Erythroblast (primary cell): ENCODE data around the gene MYOCD.

Experiments used
- GATA1 ChIP-seq: IDR thresholded peaks from 2 replicates; pipeline ENCODE4 v1.6.1; 2011; ENCODE audit warnings: low read depth, mild to moderate bottlenecking, control low read depth, low read length, moderate library complexity
- POLR2A ChIP-seq: IDR thresholded peaks from 2 replicates; pipeline ENCODE4 v1.6.1; 2011; ENCODE audit warnings: mild to moderate bottlenecking, low read length

DNA sequence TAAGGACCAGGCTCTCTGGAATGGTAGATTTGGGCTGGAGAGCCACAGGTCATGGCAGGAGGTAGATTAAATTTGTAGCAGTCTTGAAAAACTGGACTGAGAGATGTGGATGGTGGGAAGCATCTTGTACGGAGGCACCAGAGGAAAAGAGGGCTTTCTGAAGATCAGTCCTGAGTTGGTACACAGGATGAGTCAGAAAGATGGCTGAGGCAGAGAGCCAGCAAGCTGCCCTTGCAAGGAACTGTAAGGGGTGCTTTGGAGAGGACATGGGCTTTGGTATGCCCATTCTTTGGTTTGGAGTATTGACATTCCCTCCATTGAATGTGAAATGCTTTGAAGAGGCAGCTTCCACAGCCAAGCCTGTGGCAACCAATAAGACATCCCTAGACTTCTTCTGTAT is 55.9 kb downstream of the MYOCD start:
- TF ChIP-seq POLR2A, result no peak
- no peak for TF ChIP-seq GATA1
